Bronchial epithelial cell (primary cell): Measurements from ENCODE around the gene LYZL1. TPM values are rescaled to one million over a fixed set of nuclear protein-coding genes. Genes with fewer than 3 reads are reported as not detected.

Experiments used
- DNase-seq: peaks from one replicate; pipeline ENCODE4 v3.0.0-alpha.2; 2010; ENCODE audit warnings: low read depth
- FAIRE-seq: peaks from 2 replicates; lab custom pipeline; 2011; peaks lifted over from hg19 to GRCh38; lab: Jason Lieb, UNC
- H3K27me3 ChIP-seq: 2 replicates; pipeline ENCODE4 v1.5.1; 2011; ENCODE audit warnings: low read length; ENCODE audit not compliant: control insufficient read depth, insufficient read depth
- H3K36me3 ChIP-seq: 2 replicates; pipeline ENCODE4 v1.5.1; 2011; ENCODE audit warnings: low read length; ENCODE audit not compliant: control insufficient read depth, insufficient read depth
- H3K4me3 ChIP-seq: 2 replicates; pipeline ENCODE4 v1.5.1; 2011; ENCODE audit warnings: mild to moderate bottlenecking, low read depth, low read length, control low read depth
- CTCF ChIP-seq: IDR thresholded peaks from 2 replicates; pipeline ENCODE4 v1.5.1; 2011; ENCODE audit warnings: mild to moderate bottlenecking, moderate library complexity, low read length, control low read depth, inconsistent platforms; ENCODE audit not compliant: insufficient read depth, severe bottlenecking
- total RNA-seq: library from RNA; depleted of rRNA; stranded (reverse); fragments of >200 nt; gene quantifications from 2 replicates; pipeline ENCODE4 v1.2.1, GENCODE V29; 2014

The LYZL1 gene
- total RNA-seq, 1 donor from 2014 or later: not detected

GRCh38 chr10:29244978-29245377 lies 43.9 kb upstream of the LYZL1 start:
- Histone ChIP-seq H3K36me3 (no peaks in the 10 kb centered on the region), H3K27me3 (no peaks in the 10 kb centered on the region), H3K4me3 (no peak overlapping the region)
- DNase-seq (no peak), FAIRE-seq (no peak)
- TF ChIP-seq CTCF: no peak

- DNase-seq: no peak
- Histone ChIP-seq H3K36me3 (no peaks in the 10 kb centered on the region), H3K27me3 (no peaks in the 10 kb centered on the region), H3K4me3 (no peak overlapping the region)
- FAIRE-seq: no peak
- no peak for TF ChIP-seq CTCF
These were observed 43.4 kb upstream of the LYZL1 start for GRCh38 chr10:29245476-29245875.

- H3K36me3 ChIP-seq: no peaks in the 10 kb centered on the region
- no peak for TF ChIP-seq CTCF
- no peaks in the 10 kb centered on the region for H3K27me3 ChIP-seq
- no peak for DNase-seq
- H3K4me3 ChIP-seq: no peak overlapping the region
- no peak for FAIRE-seq
These were observed 42.4 kb upstream of the LYZL1 start for GRCh38 chr10:29246449-29246848.

GRCh38 chr10:29248158-29248557 lies 40.7 kb upstream of the LYZL1 start:
- Histone ChIP-seq H3K4me3 (no peak overlapping the region), H3K27me3 (peaks cover 1% of the 10 kb centered on the region), H3K36me3 (no peaks in the 10 kb centered on the region)
- FAIRE-seq (no peak), DNase-seq (no peak)
- TF ChIP-seq CTCF: no peak

GRCh38 chr10:29249018-29249417 lies 39.9 kb upstream of the LYZL1 start:
- no peak for TF ChIP-seq CTCF
- H3K4me3 ChIP-seq: no peak overlapping the region
- DNase-seq (no peak), FAIRE-seq (no peak)
- no peaks in the 10 kb centered on the region for H3K36me3 ChIP-seq
- peaks cover 1% of the 10 kb centered on the region for H3K27me3 ChIP-seq

GRCh38 chr10:29250066-29250465 lies 38.8 kb upstream of the LYZL1 start:
- no peak overlapping the region for H3K4me3 ChIP-seq
- FAIRE-seq (no peak), DNase-seq (no peak)
- H3K27me3 ChIP-seq: peaks cover 1% of the 10 kb centered on the region
- no peaks in the 10 kb centered on the region for H3K36me3 ChIP-seq
- TF ChIP-seq CTCF: no peak
